Large intestine (tissue), 3 donors: ENCODE results near the gene ADAMTS17. TPM values are rescaled to one million over a fixed set of nuclear protein-coding genes. Genes with fewer than 3 reads are reported as not detected.
A peak's percentile ranks its signal among the peaks of the same experiment; 100 is the strongest.

ENCODE experiments used
- DNase-seq, 2 donors: peaks; one replicate each; pipeline versions ENCODE4 v3.0.0 to v3.0.0-alpha.2; 2013
- H3K27ac ChIP-seq: one replicate; pipeline ENCODE4 v1.5.1; 2013; ENCODE audit warnings: low read length
- H3K27me3 ChIP-seq: 2 replicates; pipeline ENCODE4 v1.6.1; 2013; ENCODE audit warnings: low read length; ENCODE audit not compliant: control insufficient read depth, insufficient read depth
- H3K36me3 ChIP-seq: 2 replicates; pipeline ENCODE4 v1.6.1; 2013; ENCODE audit warnings: low read length; ENCODE audit not compliant: control insufficient read depth, insufficient read depth
- H3K4me1 ChIP-seq: one replicate; pipeline ENCODE4 v1.6.1; 2013; ENCODE audit warnings: low read length; ENCODE audit not compliant: control insufficient read depth, insufficient read depth
- H3K4me3 ChIP-seq: one replicate; pipeline ENCODE4 v1.5.1; 2013; ENCODE audit warnings: low read length
- H3K9me3 ChIP-seq: one replicate; pipeline ENCODE4 v1.6.1; 2013; ENCODE audit warnings: mild to moderate bottlenecking, low read depth, low read length, moderate library complexity; ENCODE audit not compliant: control insufficient read depth
- WGBS: methylation state at CpG from one replicate; pipeline ENCODE4 v1.1.5; 2013; ENCODE audit warnings: low lambda C conversion rate; ENCODE audit not compliant: insufficient coverage; 5-methylcytosine and 5-hydroxymethylcytosine counted together
- polyA plus RNA-seq: library from polyadenylated mRNA; unstranded; fragments of 120-200 nt; gene quantifications from one replicate; pipeline ENCODE4 v1.2.1, GENCODE V29; 2013

The ADAMTS17 gene
- polyA plus RNA-seq, 1 donor = 3.7 TPM

DNA sequence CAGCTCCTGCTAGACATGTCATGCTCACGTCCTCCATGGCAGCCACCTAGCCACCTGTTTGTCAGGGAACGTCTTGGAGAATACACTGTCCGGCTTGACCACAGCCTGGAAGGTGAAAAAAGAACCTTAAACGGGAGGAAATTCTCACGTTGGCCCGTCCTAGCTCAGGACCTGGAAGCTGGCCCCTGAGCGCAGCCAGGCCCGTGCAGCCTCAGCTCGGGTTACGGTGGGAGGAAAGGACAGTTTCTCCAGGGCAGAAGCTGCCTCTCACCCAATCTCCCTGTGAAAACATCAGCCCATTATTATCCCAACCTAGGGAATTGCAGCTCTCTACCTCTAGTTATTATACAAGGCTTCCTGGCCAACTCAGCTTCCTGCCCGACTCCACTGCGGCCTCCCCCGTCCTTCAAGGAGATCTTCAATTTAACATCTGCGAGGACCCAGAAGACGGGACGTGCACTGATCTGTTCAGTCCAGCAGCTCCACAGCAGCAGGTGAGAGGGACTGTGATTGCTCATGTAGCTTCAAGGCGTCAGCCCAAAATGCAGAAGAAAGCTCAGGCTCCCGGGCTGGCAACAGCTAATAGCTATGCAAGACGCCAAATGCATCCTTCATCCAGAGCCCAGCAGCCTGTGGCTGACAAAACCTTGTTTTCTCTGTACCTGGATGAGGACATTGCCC lies 84.7 kb downstream of the ADAMTS17 start:
- no peak overlapping the region for H3K27ac ChIP-seq
- H3K27me3 ChIP-seq = no peaks in the 10 kb centered on the region
- H3K9me3 ChIP-seq = no peaks in the 10 kb centered on the region
- H3K4me3 ChIP-seq = no peak overlapping the region
- no peak for DNase-seq
- H3K36me3 ChIP-seq = no peaks in the 10 kb centered on the region
- WGBS = 50% methylated on average over 2 of the region's 19 CpGs
- no peaks in the 10 kb centered on the region for H3K4me1 ChIP-seq

DNA sequence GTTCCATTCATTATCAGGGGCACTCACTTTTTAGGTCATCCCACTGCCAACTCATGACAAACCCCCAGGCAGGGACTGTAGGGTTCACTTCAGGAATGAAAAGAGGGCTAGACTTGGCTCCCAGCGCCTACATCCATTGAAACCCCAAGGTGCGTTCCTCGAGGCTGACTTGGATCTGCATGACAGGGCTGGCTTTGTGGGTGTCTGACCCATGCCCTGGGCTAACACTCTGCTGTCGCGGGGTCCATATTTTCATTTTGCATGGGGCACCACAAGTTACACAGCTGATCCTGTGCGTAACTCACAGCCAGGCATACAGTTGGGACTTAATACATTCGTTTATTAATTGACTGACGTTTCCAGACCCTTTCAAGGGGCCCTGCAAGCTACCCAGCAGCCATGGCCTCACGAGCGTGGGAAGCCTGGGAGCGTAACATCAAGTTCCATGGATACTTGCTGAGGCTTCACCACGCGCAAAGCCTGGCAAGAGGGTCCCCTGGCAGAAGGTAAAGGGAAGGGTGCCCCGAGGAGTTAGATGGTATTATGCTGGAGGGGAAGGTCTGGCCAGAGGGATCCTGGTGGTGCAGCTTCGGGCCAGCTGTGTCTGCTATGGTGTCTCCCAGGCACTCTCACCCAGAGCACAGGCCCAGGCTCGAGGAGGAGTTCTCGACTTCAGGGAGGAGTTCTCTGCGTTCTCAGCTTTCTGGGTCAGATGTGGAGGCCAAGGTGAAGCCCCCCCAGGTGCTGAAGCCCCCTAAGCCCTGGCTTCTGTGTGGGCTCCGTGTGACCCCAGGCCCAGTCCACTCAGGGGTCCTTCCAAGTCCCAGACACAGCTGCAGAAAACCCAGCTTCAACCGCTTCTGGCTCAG lies 85.4 kb downstream of the ADAMTS17 start:
- no peaks in the 10 kb centered on the region for H3K36me3 ChIP-seq
- no peaks in the 10 kb centered on the region for H3K9me3 ChIP-seq
- no peak for DNase-seq
- no peaks in the 10 kb centered on the region for H3K27me3 ChIP-seq
- no CpG with 5 or more reads among the region's 20 CpGs for WGBS
- H3K4me3 ChIP-seq = no peak overlapping the region
- no peaks in the 10 kb centered on the region for H3K4me1 ChIP-seq
- H3K27ac ChIP-seq = no peak overlapping the region

DNA sequence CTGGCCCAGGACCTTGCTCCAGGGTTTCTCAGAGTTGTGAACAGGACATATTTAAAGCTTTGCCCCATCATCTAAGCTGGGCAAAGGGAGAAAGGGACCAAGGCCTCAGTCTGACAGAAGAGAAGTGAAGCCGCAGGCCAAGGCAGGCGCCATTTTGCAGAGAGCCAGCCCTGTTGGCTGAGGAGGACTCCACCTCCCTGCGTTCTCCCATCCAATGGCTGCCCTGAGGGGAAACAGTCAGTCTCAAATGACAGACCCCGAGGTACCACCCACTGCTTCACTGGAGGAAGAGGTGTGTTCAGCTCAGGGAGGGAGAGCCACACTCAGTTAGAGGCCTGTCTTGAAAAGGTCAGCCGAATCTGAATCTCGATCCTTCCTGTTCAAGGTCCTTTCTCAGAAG lies 86.1 kb downstream of the ADAMTS17 start:
- Histone ChIP-seq H3K9me3 (no peaks in the 10 kb centered on the region), H3K4me3 (no peak overlapping the region), H3K27ac (no peak overlapping the region), H3K4me1 (no peaks in the 10 kb centered on the region), H3K27me3 (no peaks in the 10 kb centered on the region), H3K36me3 (no peaks in the 10 kb centered on the region)
- no CpG with 5 or more reads among the region's 6 CpGs for WGBS
- DNase-seq = no peak

DNA sequence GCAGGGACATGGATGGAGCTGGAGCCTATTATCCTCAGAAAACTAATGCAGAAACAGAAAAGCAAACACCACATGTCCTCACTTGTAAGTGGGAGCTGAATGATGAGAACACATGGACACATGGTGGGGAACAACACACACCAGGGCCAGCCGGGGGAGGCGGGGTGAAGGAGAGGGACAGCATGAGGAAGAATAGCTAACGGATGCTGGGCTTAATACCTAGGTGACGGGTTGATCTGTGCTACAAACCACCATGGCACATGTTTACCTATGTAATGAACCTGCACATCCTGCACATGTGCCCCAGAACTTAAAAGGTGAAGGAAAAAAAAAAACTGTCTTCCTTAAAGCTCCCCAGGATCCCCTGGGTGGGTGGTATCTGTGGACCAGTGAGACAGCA lies 87.1 kb downstream of the ADAMTS17 start:
- WGBS = no CpG with 5 or more reads among the region's 4 CpGs

DNA sequence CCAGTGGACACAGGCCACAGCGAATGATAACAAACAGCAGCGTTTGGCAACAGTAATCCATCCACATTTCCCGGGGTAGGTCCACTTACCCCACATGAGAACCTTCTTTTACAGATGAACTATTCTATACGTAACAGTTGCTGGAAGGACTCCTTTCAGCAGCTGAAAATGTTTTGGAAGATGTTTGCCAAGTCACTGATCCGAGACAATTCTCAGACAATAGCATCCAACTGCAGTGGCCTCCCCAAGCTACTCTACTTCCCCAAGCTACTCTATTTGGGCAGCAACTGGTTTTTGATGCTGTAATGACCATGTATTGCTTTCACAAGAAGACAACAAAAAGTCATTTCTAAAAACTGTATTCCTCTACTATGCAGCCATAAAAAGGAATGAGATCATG lies 87.5 kb downstream of the ADAMTS17 start:
- H3K4me3 ChIP-seq = no peak overlapping the region
- H3K27ac ChIP-seq = no peak overlapping the region
- H3K4me1 ChIP-seq = no peaks in the 10 kb centered on the region
- no peaks in the 10 kb centered on the region for H3K27me3 ChIP-seq
- no peak for DNase-seq
- WGBS = 60% methylated on average over 1 of the region's 5 CpGs
- no peaks in the 10 kb centered on the region for H3K36me3 ChIP-seq
- H3K9me3 ChIP-seq = no peaks in the 10 kb centered on the region

More for the DNA sequence above, 87.1 kb downstream of the ADAMTS17 start:
- Histone ChIP-seq H3K9me3 (no peaks in the 10 kb centered on the region), H3K4me1 (no peaks in the 10 kb centered on the region), H3K27ac (no peak overlapping the region), H3K4me3 (no peak overlapping the region), H3K27me3 (no peaks in the 10 kb centered on the region), H3K36me3 (no peaks in the 10 kb centered on the region)
- no peak for DNase-seq

DNA sequence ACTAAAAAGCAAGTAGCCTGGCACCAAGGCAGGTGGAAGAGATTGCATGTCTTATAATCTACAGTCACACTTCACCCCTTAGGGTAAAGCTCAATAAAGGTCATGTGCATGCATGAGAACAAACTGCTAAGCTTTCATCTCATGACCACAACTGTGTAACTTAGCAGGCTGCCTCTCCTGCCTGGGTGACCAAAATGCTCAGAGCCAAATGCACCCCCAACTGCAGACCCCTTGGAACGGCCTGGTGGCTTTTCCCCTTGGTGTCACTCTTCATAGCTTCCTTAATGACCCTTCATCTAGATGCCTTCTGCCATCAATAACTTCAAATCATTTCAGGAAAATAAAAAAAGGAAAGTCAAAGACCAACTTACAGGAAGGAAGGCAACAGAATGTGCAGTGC lies 88.1 kb downstream of the ADAMTS17 start:
- Histone ChIP-seq H3K36me3 (no peaks in the 10 kb centered on the region), H3K4me3 (no peak overlapping the region), H3K27ac (no peak overlapping the region), H3K4me1 (no peaks in the 10 kb centered on the region), H3K9me3 (no peaks in the 10 kb centered on the region), H3K27me3 (no peaks in the 10 kb centered on the region)
- peak; percentile 18 to 47 for DNase-seq
- WGBS = no CpG with 5 or more reads among the region's 1 CpG

DNA sequence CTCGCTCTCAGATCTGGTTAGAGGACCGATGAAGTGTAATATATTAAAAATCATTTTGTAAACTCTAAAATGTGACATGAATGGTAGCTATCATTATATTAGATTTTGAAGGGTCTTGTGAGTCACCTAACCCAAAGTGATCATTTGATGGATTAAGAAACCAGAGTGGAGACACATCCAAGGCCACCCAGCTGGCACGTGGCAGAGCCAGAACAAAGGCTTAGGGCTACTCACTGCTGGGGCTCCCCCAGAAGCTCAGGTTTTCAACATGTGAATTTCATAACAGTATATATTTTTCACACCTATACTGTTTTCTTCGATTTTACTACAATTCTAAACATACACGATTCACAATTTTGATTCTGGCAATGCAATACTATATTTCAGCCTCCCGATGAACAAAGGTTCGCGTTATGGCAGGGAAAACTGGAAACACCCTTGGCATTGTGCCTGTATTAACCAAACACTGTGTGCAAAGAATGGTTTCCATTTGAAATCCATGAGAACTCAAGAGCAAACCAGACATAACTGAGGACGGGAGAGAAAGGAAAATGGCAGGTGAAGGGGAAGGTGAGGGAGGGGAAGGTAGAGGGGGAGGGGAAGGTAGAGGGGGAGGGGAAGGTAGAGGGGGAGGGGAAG lies 88.9 kb downstream of the ADAMTS17 start:
- H3K27ac ChIP-seq = no peak overlapping the region
- H3K36me3 ChIP-seq = no peaks in the 10 kb centered on the region
- H3K4me3 ChIP-seq = no peak overlapping the region
- 100% methylated on average over 2 of the region's 9 CpGs for WGBS
- H3K27me3 ChIP-seq = no peaks in the 10 kb centered on the region
- no peaks in the 10 kb centered on the region for H3K4me1 ChIP-seq
- H3K9me3 ChIP-seq = no peaks in the 10 kb centered on the region
- no peak for DNase-seq

DNA sequence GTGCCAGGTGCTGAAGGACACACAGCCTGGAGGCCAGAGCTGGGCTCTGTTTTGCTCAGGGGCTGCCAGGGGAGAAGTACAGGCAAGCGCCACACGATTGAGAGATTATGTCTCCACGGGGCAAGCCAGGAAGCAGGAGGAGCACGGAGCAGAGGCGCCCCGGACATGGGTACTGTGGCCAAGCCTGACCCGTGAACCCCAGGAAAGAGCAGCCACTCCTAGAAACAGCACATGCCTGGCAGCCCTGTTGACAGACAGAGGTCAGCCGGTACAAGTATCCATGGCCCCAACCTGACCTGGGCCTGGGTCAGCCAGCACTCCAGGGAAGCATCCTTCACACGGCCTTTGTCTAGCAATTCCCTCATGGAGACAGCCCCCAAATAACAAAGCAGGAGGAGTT lies 89.4 kb downstream of the ADAMTS17 start:
- no peak overlapping the region for H3K27ac ChIP-seq
- no peaks in the 10 kb centered on the region for H3K36me3 ChIP-seq
- H3K9me3 ChIP-seq = no peaks in the 10 kb centered on the region
- WGBS = 100% methylated on average over 2 of the region's 9 CpGs
- no peak overlapping the region for H3K4me3 ChIP-seq
- H3K27me3 ChIP-seq = no peaks in the 10 kb centered on the region
- DNase-seq = no peak
- H3K4me1 ChIP-seq = no peaks in the 10 kb centered on the region

DNA sequence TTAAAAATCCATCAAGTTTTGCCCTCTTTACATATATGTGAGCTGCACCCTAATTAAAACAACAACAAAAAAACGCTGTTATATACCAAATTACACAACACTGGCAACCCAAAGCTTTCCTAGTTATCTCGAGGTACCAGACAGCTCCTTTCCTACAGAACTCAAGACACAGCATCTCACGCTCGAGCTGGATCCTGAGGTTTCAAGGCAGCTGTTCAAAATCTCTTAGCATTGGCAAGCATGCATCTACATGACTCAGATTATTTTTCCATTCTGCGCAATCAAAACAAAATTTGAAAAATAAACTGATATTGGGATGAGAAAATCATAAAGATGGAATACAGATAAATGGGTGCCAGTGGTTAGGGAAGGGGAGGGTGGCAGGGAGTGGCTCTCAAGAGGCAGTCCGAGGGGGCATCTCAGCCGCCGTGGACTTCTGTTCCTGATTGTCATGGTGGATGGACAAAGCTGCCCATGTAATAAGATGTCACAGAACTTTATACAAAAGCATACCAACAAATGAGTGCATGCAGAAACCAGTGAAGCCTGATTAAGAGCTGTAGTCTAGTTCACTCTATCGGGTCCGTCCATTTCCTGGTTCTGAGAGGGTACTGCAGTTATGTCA lies 91.5 kb downstream of the ADAMTS17 start:
- no peaks in the 10 kb centered on the region for H3K27me3 ChIP-seq
- WGBS = 93% methylated on average over 4 of the region's 10 CpGs
- no peak for DNase-seq
- no peak overlapping the region for H3K27ac ChIP-seq
- no peaks in the 10 kb centered on the region for H3K9me3 ChIP-seq
- peaks cover 1% of the 10 kb centered on the region for H3K4me1 ChIP-seq
- H3K36me3 ChIP-seq = no peaks in the 10 kb centered on the region
- H3K4me3 ChIP-seq = no peak overlapping the region

DNA sequence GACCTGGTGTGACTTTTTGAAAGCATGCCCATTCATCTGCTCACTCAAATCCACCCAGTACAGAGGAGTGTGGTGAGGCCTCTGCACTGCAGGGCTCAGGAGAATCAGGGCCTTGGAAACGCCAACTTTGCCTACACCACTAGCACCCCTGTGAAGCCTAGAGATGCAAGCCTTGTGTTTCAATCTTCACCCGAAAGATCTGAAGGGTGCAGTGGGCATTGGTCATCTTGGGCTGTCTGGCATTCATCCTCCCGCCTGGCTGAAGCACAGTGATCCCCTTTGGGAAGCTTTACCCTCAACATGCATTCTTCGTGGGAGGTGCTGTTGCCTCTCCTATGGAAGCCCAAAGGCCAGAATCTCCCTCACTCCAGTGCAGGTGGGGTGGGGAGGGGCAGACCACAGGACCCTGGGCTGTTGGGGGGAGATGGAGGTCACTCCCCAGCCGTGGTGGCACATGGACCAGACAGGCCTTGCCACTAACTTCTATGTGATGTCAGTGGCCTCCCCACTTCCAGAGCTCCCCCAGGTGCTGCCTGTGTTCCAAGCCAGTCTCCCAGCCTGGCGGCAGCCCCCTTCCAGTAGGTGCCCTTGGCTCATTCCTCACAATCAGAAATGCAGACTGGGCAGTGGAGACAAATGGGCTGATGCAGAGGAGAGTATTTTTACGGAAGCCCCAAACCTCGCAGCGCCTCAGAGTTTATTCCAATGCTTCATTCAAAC lies 92.5 kb downstream of the ADAMTS17 start:
- 100% methylated on average over 2 of the region's 9 CpGs for WGBS
- no peak for DNase-seq

More for the DNA sequence above, 92.5 kb downstream of the ADAMTS17 start:
- no peak overlapping the region for H3K27ac ChIP-seq
- no peaks in the 10 kb centered on the region for H3K27me3 ChIP-seq
- H3K4me3 ChIP-seq = no peak overlapping the region
- H3K36me3 ChIP-seq = no peaks in the 10 kb centered on the region
- H3K4me1 ChIP-seq = peaks cover 3% of the 10 kb centered on the region
- no peaks in the 10 kb centered on the region for H3K9me3 ChIP-seq
